ENCODE measurements around the gene PCGF1. TPM values are rescaled to one million over a fixed set of nuclear protein-coding genes. Genes with fewer than 3 reads are reported as not detected.

The PCGF1 gene
- polyA plus RNA-seq, 1 experiment: 30.6 TPM

DNA sequence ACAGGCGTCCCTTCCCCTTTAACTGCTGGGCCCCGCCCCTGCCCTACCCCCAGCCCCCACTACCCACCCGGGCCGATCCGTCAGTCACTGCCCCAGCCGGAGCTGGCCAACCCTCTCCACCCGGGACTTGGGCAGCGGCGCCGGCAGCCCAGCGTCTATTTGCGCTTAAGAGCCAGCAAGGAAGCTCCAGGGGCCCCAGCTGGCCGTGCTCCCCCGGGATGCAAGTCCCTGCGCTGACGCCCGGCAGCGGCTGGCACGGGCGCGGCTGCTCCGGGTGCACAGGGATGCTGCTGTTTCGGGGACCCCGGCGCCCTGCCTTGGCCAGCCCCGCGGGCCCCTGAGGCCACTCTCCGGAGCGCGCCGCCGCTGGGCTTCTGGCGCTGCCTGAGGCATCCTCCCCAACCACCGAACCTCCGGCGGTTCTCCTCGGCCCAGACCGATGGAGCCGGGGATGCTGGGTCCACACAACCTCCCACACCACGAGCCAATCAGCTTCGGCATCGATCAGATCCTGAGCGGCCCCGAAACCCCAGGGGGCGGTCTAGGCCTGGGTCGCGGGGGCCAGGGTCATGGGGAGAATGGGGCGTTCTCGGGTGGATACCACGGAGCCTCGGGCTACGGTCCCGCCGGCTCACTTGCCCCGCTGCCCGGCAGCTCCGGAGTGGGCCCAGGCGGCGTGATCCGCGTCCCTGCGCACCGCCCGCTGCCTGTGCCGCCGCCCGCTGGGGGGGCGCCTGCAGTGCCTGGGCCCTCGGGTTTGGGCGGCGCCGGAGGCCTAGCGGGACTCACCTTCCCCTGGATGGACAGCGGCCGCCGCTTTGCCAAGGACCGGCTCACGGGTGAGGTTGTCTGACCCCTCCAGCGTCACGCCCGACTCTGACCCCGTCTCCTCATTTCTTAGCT, 7.1 kb upstream of the PCGF1 start, which contains the start of gene TLX2:
TSS of gene TLX2 (plus strand) at position 83 of the 903 bp plus-strand sequence. CDS start at position 440, 357 bp downstream.
- POLR2A ChIA-PET: no interaction called here
- H3K36me3 ChIP-seq (ENCODE audit: control insufficient read depth, insufficient read depth, low read length): no peaks in the 10 kb centered on the region; the same call in 1 of the 2 replicates
- H3K4me3 ChIP-seq (ENCODE audit: low read depth, low read length): no peak within 1 kb of the TSS
- no peak for DNase-seq (ENCODE audit: low read depth)
- TF ChIP-seq, protein P1, sequence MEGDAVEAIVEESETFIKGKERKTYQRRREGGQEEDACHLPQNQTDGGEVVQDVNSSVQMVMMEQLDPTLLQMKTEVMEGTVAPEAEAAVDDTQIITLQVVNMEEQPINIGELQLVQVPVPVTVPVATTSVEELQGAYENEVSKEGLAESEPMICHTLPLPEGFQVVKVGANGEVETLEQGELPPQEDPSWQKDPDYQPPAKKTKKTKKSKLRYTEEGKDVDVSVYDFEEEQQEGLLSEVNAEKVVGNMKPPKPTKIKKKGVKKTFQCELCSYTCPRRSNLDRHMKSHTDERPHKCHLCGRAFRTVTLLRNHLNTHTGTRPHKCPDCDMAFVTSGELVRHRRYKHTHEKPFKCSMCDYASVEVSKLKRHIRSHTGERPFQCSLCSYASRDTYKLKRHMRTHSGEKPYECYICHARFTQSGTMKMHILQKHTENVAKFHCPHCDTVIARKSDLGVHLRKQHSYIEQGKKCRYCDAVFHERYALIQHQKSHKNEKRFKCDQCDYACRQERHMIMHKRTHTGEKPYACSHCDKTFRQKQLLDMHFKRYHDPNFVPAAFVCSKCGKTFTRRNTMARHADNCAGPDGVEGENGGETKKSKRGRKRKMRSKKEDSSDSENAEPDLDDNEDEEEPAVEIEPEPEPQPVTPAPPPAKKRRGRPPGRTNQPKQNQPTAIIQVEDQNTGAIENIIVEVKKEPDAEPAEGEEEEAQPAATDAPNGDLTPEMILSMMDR (IDR thresholded peaks at IDR 0.05; ENCODE audit: insufficient read depth, low read depth, low read length): no peak
- H3K27me3 ChIP-seq (ENCODE audit: control insufficient read depth, insufficient read depth, low read length): peaks cover 58% of the 10 kb centered on the region
- CTCF ChIA-PET: no interaction called here

GRCh38 chr2:74513605-74514367, 6.3 kb upstream of the PCGF1 start:
- no peak overlapping the region for H3K4me3 ChIP-seq (ENCODE audit: low read depth, low read length)
- H3K27me3 ChIP-seq (ENCODE audit: control insufficient read depth, insufficient read depth, low read length): peaks cover 49% of the 10 kb centered on the region
- TF ChIP-seq, protein P1 (IDR thresholded peaks at IDR 0.05; ENCODE audit: insufficient read depth, low read depth, low read length): no peak
- ChIA-PET CTCF (interaction anchor here (1.2 kb wide), 1 partner anchor 12 kb away, joined by 3 read pairs; the partner anchor contains the start of gene DQX1), POLR2A (no interaction called here)
- no peaks in the 10 kb centered on the region; the same call in 1 of the 2 replicates for H3K36me3 ChIP-seq (ENCODE audit: control insufficient read depth, insufficient read depth, low read length)
- no peak for DNase-seq (ENCODE audit: low read depth)

GRCh38 chr2:74512744-74513604, 5.5 kb upstream of the PCGF1 start:
- Histone ChIP-seq H3K4me3 (ENCODE audit: low read depth, low read length) (no peak overlapping the region), H3K27me3 (ENCODE audit: control insufficient read depth, insufficient read depth, low read length) (peaks cover 42% of the 10 kb centered on the region), H3K36me3 (ENCODE audit: control insufficient read depth, insufficient read depth, low read length) (no peaks in the 10 kb centered on the region; the same call in 1 of the 2 replicates)
- TF ChIP-seq, protein P1 (IDR thresholded peaks at IDR 0.05; ENCODE audit: insufficient read depth, low read depth, low read length): no peak
- DNase-seq (ENCODE audit: low read depth): no peak
- POLR2A ChIA-PET: no interaction called here
- CTCF ChIA-PET: interaction anchor here (1.2 kb wide), 1 partner anchor 13 kb away, joined by 3 read pairs; the partner anchor contains the start of gene DQX1

DNA sequence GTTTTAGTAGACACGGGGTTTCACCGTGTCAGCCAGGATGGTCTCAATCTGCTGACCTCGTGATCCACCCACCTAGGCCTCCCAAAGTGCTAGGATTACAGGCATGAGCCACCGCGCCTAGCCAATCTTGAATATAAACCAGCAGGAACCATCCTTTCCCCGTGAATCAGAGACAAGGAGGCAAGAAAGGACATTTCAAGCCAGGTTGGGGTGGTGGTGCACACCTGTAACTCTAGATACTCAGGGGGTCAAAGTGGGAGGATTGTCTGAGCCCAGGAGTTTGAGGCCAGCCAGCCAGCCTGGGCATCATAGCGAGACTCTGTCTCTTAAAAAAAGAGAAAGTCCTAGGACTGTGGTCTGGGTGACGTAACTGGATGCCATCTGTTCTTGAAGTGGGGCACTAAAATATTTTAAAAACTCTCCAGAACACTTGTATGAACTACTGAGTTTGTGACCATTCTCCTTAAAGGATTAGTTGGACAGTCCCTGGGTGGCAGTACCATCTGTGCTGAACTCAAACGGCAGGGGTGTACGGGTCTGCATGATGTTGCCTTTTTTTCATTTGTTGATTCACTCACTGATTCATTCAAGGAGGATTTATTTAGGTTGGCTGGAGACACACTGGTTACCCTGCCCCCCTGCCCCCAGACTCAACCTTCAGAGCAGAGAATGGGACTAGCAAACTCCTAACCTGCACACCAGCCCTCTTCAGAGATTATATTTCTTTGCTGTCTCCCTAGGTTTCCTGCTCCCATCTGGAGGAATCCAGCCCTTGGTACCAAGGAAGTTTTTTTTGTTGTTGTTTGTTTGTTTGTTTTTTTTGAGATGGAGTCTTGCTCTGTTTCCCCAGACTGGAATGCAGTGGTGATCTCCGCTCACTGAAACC, 3.9 kb upstream of the PCGF1 start:
- POLR2A ChIA-PET: no interaction called here
- Histone ChIP-seq H3K4me3 (ENCODE audit: low read depth, low read length) (no peak overlapping the region), H3K36me3 (ENCODE audit: control insufficient read depth, insufficient read depth, low read length) (no peaks in the 10 kb centered on the region; the same call in 1 of the 2 replicates), H3K27me3 (ENCODE audit: control insufficient read depth, insufficient read depth, low read length) (peaks cover 31% of the 10 kb centered on the region)
- CTCF ChIA-PET: no interaction called here
- no peak for DNase-seq (ENCODE audit: low read depth)
- TF ChIP-seq, protein P1 (IDR thresholded peaks at IDR 0.05; ENCODE audit: insufficient read depth, low read depth, low read length): no peak

Data from BJ (cell line).